HG03196 (cell line): ENCODE measurements around the gene CCL3.

Experiments
- ATAC-seq: cut with Tn5 transposase; IDR thresholded peaks from one replicate; pipeline ENCODE4 v1.9.1; 2021; ENCODE audit not compliant: unreplicated experiment

The CCL3 gene

DNA sequence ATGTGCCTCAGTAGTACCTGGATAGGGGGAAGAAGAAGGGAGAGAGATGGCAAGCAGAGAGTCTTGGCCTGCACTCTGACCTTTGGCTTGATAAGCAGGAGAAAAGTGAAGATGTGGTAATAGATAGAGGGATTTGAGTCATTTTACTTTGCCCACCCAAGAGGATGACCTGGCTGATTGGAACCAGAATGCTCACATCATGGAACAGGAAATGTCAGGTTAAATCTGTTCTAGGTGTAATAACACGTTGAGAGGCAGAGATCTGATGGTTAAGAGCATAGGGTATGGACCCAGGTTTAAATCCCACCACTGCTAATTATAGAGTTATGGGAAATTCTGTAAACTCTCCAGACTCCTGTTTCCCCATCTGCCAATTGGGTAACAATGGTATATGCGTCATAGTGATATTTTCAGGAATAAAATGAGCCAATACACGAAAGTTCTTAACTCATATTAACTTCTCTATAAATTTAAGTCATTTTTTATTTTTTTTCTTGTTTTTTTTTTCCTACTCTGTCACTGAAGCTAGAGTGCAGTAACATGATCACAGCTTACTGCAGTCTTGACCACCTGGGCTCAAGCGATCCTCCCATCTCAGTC is 33.9 kb downstream of the CCL3 start:
- ATAC-seq = no peak

DNA sequence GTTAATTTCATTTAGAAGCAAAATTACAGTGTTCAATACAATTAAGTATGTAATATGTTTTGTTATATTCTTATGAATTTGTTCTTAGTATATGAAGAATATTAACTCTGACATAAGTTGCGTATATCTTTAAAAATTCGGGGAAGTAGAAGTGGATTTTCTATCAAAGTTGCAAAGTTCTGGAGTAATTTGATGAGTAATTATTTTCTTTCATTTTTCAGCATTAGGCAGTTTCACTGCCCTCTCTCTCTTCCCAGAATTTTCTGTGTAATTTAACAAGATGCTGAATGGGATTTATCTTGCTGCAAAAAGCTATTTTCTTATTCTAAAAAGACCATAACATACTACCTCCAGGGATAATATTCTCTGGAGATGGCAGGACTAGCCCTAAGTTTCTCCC is 34.8 kb downstream of the CCL3 start:
- ATAC-seq = no peak

DNA sequence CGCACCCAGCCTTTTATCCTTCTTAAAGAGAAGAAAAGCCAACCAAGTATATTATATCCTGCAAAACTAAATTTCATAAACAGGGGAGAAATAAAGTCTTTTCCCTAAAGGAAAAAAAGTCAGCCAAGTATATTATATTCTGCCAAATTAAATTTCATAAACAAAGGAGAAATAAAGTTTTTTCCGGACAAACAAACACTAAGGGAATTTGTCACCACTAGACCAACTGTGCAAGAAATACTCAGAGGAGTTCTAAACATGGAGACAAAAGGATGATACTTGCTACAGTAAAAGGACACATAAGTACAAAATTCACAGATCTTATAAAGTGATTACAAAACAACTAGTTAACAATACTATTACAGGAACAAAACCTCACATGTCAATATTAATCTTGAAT is 40.3 kb downstream of the CCL3 start:
- no peak for ATAC-seq

DNA sequence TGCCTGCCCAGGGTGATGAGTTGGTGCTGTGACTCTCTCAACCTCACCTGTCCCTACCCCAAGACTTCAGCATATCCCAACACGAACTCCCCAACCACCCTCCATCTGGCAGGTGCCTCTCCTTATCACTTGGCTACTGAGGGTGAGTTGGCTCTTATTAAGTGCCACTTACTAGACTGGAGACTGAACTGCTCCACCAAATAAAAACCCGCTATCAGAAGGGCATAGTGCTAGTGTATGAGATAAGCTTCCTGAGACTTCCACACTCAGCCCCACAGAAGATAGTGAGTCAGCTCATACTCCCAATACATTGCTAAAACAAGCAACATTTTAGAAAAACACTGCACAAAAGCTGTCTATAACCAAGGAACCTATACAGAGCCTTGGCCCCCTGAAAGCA is 41.9 kb downstream of the CCL3 start:
- no peak for ATAC-seq
